HCT116 (cell line): ENCODE measurements around the gene FHIT. TPM values are rescaled to one million over a fixed set of nuclear protein-coding genes. Genes with fewer than 3 reads are reported as not detected.

Source experiments
- ATAC-seq: fragments of 200-7000 bp; cut with Tn5 transposase; 2 replicates; pipeline ENCODE4 v1.9.1; 2020; ENCODE audit warnings: mild to moderate bottlenecking, moderate library complexity
- BruUV-seq: library from RNA; stranded (reverse); fragments of 400-500 nt; replicated peaks from 2 replicates; lab custom pipeline; 2021; lab: Mats Ljungman, UMichigan
- CTCF ChIA-PET: fragments of 300-600 bp; sonication (Branson Sonifier 250); formaldehyde crosslinking; loops from one replicate; lab custom pipeline; 2021; ENCODE audit warnings: antibody characterized with exemption; lab: Charles Lee
- POLR2A ChIA-PET: fragments of 300-600, 350-600 bp; sonication (Branson Sonifier 250); formaldehyde crosslinking; loops from one replicate; lab custom pipeline; 2021; ENCODE audit warnings: antibody characterized with exemption; lab: Charles Lee
- RAD21 ChIA-PET, 2 experiments: fragments of 300-600 bp; sonication (Branson Sonifier 250); formaldehyde crosslinking; loops; one replicate each; lab custom pipeline; 2023; ENCODE audit warnings: low total read pairs in 2 of 2; ENCODE audit not compliant: uncharacterized antibody in 2 of 2, unreplicated experiment in 2 of 2, low non-redundant PET in 1 of 2; lab: Charles Lee
- DNase-seq: peaks from one replicate; pipeline ENCODE4 v3.0.0-alpha.2; 2010; ENCODE audit warnings: low read depth, low spot score
- H2AFZ ChIP-seq: fragments of 200-600 bp; shearing (Covaris generic), sonication (generic); 2 replicates; pipeline ENCODE4 v1.6.1; 2017; ENCODE audit warnings: low read depth, mixed run types, mixed read lengths, antibody characterized with exemption, low read length; ENCODE audit not compliant: poor library complexity, severe bottlenecking
- H3K27ac ChIP-seq: 2 replicates; pipeline ENCODE4 v1.5.1; 2012; ENCODE audit warnings: low read depth, low read length
- H3K27me3 ChIP-seq: fragments of 200-600 bp; sonication (generic); 2 replicates; pipeline ENCODE4 v1.6.1; 2016; ENCODE audit warnings: mixed run types, low read length, mixed read lengths; ENCODE audit not compliant: insufficient read depth
- H3K36me3 ChIP-seq, 2 experiments: fragments of 200-500 bp in 1 of 2; fragments of 200-600 bp in 1 of 2; sonication (Bioruptor generic) in 1 of 2; sonication (generic) in 1 of 2; 2 replicates each; pipeline versions ENCODE4 v1.5.1 to v1.6.1; 2014 to 2016; ENCODE audit warnings: low read length in 2 of 2, inconsistent platforms in 1 of 2, mixed read lengths in 1 of 2, mixed run types in 1 of 2; ENCODE audit not compliant: insufficient read depth in 2 of 2, control insufficient read depth in 1 of 2
- H3K4me1 ChIP-seq, 2 experiments: fragments of 200-600 bp in 1 of 2; sonication (generic) in 1 of 2; 2 replicates each; pipeline versions ENCODE4 v1.5.1 to v1.6.1; 2012 to 2017; ENCODE audit warnings: low read length in 2 of 2, inconsistent platforms in 1 of 2, mild to moderate bottlenecking in 1 of 2, mixed read lengths in 1 of 2, mixed run types in 1 of 2, moderate library complexity in 1 of 2; ENCODE audit not compliant: insufficient read depth in 2 of 2, control insufficient read depth in 1 of 2
- H3K4me2 ChIP-seq: fragments of 200-600 bp; sonication (generic); 2 replicates; pipeline ENCODE4 v1.6.1; 2017; ENCODE audit warnings: mixed run types, low read length, mixed read lengths
- H3K4me3 ChIP-seq, 2 experiments: fragments of 200-600 bp in 1 of 2; sonication (generic) in 1 of 2; replicated peaks in 1 of 2; 2 replicates each; pipeline ENCODE4 v1.5.1; 2011 to 2016; ENCODE audit warnings: low read length in 2 of 2, control low read depth in 1 of 2, low read depth in 1 of 2, mild to moderate bottlenecking in 1 of 2, mixed read lengths in 1 of 2, mixed run types in 1 of 2
- H3K79me2 ChIP-seq: fragments of 200-600 bp; sonication (generic); 2 replicates; pipeline ENCODE4 v1.6.1; 2017; ENCODE audit warnings: mild to moderate bottlenecking, mixed run types, low read length, moderate library complexity, mixed read lengths; ENCODE audit not compliant: insufficient read depth
- H3K9ac ChIP-seq: fragments of 200-600 bp; sonication (generic); 2 replicates; pipeline ENCODE4 v1.6.1; 2016; ENCODE audit warnings: low read length, mixed read lengths
- H3K9me2 ChIP-seq: fragments of 200-600 bp; sonication (generic), shearing (Covaris generic); 2 replicates; pipeline ENCODE4 v1.6.1; 2017; ENCODE audit warnings: mixed run types, mild to moderate bottlenecking, moderate library complexity; ENCODE audit not compliant: insufficient read depth
- H3K9me3 ChIP-seq, 2 experiments: fragments of 200-500 bp in 1 of 2; fragments of 200-600 bp in 1 of 2; sonication (Bioruptor generic) in 1 of 2; sonication (generic) in 1 of 2; 2 replicates each; pipeline ENCODE4 v1.6.1; 2014 to 2017; ENCODE audit warnings: low read length in 2 of 2, mixed read lengths in 2 of 2, inconsistent platforms in 1 of 2, low read depth in 1 of 2, mild to moderate bottlenecking in 1 of 2, mixed run types in 1 of 2, moderate library complexity in 1 of 2; ENCODE audit not compliant: control insufficient read depth in 1 of 2, insufficient read depth in 1 of 2
- H4K20me1 ChIP-seq: fragments of 200-600 bp; sonication (generic), shearing (Covaris generic); 2 replicates; pipeline ENCODE4 v1.6.1; 2017; ENCODE audit warnings: mixed run types, mild to moderate bottlenecking, moderate library complexity; ENCODE audit not compliant: insufficient read depth
- CTCF ChIP-seq, 3 experiments: fragments of 200-600 bp in 1 of 3; sonication (generic) in 1 of 3; IDR thresholded peaks in 2 of 3; conservative IDR thresholded peaks in 1 of 3; 2 replicates each; pipeline ENCODE4 v1.5.1; 2012 to 2017; ENCODE audit warnings: low read depth in 2 of 3, low read length in 2 of 3, antibody characterized with exemption in 1 of 3, borderline replicate concordance in 1 of 3, control low read depth in 1 of 3, mild to moderate bottlenecking in 1 of 3, mixed read lengths in 1 of 3, mixed run types in 1 of 3, moderate library complexity in 1 of 3; ENCODE audit not compliant: insufficient read depth in 1 of 3
- ELF1 ChIP-seq: IDR thresholded peaks from 2 replicates; pipeline ENCODE4 v1.6.1; 2012; ENCODE audit warnings: low read depth, borderline replicate concordance
- JUND ChIP-seq: IDR thresholded peaks from 2 replicates; pipeline ENCODE4 v1.6.1; 2012
- MAX ChIP-seq: IDR thresholded peaks from 2 replicates; pipeline ENCODE4 v1.6.1; 2012
- RAD21 ChIP-seq: IDR thresholded peaks from 2 replicates; pipeline ENCODE4 v1.6.1; 2012; ENCODE audit warnings: low read depth, mild to moderate bottlenecking
- SIN3A ChIP-seq: IDR thresholded peaks from 2 replicates; pipeline ENCODE4 v1.6.1; 2012; ENCODE audit warnings: low read depth
- TCF7L2 ChIP-seq: IDR thresholded peaks from 2 replicates; pipeline ENCODE4 v1.7.0; 2011; ENCODE audit warnings: borderline replicate concordance, inconsistent platforms; ENCODE audit not compliant: insufficient read depth, insufficient read length; ENCODE audit errors: extremely low read depth
- YY1 ChIP-seq: IDR thresholded peaks from 2 replicates; pipeline ENCODE4 v1.6.1; 2011; ENCODE audit warnings: low read length, low read depth, moderate library complexity, mild to moderate bottlenecking; ENCODE audit not compliant: insufficient replicate concordance; ENCODE audit errors: extremely low read depth
- ZBTB33 ChIP-seq: IDR thresholded peaks from 2 replicates; pipeline ENCODE4 v1.6.1; 2011; ENCODE audit warnings: mild to moderate bottlenecking, low read length, moderate library complexity; ENCODE audit not compliant: insufficient replicate concordance; ENCODE audit errors: extremely low read depth
- ZNF274 ChIP-seq: fragments of 200-500 bp; sonication (Bioruptor generic); IDR thresholded peaks from 2 replicates; pipeline ENCODE4 v1.6.1; 2014; ENCODE audit warnings: mild to moderate bottlenecking, low read depth, low read length, inconsistent platforms
- intact Hi-C: fragments of 100-400 bp; cut with micrococcal nuclease; formaldehyde crosslinking; loops from 2 replicates; pipeline ENCODE4 v1.10.0; 2022
- total RNA-seq: library from RNA; stranded (reverse); gene quantifications from one replicate; pipeline ENCODE4 v1.2.1, GENCODE V29; 2021; ENCODE audit not compliant: unreplicated experiment

Gene FHIT
- total RNA-seq, 1 experiment from 2014 or later, result 20.1 TPM

- ChIA-PET CTCF (no interaction called here), POLR2A (no interaction called here), RAD21 (no interaction called here)
- Histone ChIP-seq H3K4me3 (no peak overlapping the region), H4K20me1 (no peaks in the 10 kb centered on the region), H3K9me2 (no peaks in the 10 kb centered on the region), H3K4me1 (no peaks in the 10 kb centered on the region), H3K79me2 (no peaks in the 10 kb centered on the region), H3K9ac (no peak overlapping the region)
- BruUV-seq, result no TSS peak
- no peak for DNase-seq
- TF ChIP-seq ZBTB33 (no peak), CTCF (IDR thresholded peaks at IDR 0.05 in 2 of 3, conservative IDR thresholded peaks at IDR 0.05 in 1 of 3; ENCODE audit: borderline replicate concordance in 1 of 3, insufficient read depth in 1 of 3, low read depth in 2 of 3, low read length in 2 of 3) (no peak), SIN3A (no peak), ZNF274 (no peak), YY1 (no peak), TCF7L2 (no peak), MAX (no peak), JUND (no peak), RAD21 (no peak), ELF1 (no peak)
- TF ChIP-seq, all 23 proteins: peak for 0
- no peaks in the 10 kb centered on the region for H3K9me3 ChIP-seq
- H2AFZ ChIP-seq, result no peak overlapping the region
- no peaks in the 10 kb centered on the region for H3K36me3 ChIP-seq
- ATAC-seq, result no peak
- H3K27ac ChIP-seq, result no peak overlapping the region
- intact Hi-C loops, result no loop called here
- H3K27me3 ChIP-seq, result no peaks in the 10 kb centered on the region
- no peak overlapping the region for H3K4me2 ChIP-seq
These were observed 1074.6 kb downstream of the FHIT start for GRCh38 chr3:60176614-60177013.
